HG03469 (cell line): ENCODE measurements around the gene ACAP3.

Source experiments
- ATAC-seq: cut with Tn5 transposase; IDR thresholded peaks from one replicate; pipeline ENCODE4 v1.9.1; 2021; ENCODE audit warnings: mild to moderate bottlenecking, moderate library complexity, moderate number of reproducible peaks; ENCODE audit not compliant: unreplicated experiment

The ACAP3 gene

DNA sequence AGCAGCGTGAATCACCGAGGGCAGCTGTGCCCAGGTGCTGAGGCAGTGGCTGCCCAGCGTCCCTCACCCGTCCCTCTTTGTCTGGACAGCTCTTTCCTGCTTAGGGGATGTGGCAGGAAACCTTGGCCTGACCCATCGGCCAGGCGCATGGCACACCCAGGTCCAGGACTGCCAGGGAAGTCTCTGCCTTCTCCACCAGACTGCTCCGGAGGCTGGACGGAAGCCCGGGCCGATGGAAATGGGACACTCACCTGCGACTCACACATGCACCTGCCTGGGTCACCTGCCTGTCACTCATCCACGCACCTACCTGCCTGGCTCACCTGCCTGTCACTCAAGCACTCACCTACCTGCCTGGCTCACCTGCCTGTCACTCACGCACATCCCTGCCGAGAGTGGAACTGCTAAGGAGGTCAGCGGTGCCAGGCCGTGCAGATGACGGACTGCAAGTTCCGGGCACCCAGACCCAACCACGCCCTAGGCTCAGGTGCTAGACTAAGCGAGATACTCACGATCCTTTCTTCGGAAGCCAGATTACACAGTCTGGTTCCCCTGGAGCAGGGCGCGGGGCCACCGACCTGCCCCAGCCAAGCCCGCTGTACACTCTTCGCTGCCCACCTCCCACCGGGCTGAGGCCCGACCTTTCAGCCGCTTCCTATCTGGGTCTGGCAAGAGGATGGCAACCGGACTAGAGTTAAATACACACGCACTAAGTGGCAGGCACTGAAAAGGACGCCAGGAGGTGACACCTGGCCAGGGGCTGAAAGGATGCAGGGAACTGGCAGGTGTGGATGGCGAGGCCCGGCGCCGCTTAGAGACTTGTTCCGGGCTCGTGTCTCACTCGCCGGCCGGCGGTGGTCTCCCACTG lies 35.2 kb downstream of the ACAP3 start:
- no peak for ATAC-seq

GRCh38 chr1:1270813-1271212 lies 36.9 kb downstream of the ACAP3 start:
- no peak for ATAC-seq

DNA sequence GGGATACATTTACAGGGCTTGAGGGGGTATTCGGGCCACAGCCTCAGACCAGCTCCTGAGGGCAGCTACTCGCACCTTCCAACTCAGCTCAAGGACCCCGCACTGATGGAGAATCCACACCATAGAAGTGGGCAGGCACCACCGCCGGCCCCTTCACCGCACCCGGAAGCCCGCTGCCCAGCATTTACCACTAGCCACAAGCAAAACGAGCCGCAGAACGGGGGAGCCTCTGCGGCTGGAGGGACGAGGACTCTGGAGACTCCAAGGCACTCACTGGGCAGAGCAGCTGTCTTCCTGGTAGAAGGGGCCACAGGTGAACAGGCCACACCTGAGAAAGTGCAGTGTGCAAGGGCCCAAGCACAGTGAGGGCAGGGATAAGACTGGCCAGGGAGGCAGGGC lies 39.4 kb downstream of the ACAP3 start:
- ATAC-seq, result no peak

DNA sequence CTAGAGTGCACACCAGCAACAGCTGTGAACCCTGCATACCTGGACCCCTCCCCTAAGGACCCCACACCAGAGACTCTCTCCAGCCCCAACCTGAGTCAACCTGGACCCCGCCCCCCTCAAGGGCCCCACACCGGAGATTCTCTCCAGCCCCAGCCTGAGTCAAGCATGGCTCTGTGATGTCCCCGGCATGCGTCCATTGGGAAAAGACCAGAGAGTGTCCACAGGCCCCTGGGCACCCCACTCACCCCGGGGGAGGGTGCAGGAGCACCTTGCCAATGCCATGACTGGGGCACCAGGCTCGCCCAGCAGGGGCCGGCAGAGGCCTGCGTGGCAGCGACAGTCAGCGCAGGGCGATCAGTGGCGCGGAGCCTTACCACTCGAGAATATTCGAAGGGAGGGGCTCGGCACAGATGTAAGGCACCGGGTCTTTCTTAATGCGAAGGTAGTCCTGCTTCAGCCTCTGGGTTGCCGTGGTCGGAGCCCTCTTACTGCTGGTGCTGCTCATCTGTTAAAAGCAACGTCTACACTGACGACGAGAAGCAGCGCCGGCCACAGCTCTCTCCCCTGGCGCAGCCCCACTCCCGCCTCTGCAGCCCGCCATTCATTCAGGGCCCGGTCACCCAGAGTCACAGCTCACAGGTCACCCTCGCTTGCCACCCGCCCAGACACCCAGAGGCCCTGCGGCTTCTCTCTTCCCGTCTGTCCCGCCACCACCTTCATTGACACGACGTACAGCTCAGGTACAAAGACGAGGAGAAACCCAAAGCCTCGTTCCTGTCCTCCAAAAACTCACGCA lies 40.0 kb downstream of the ACAP3 start:
- ATAC-seq, result no peak

DNA sequence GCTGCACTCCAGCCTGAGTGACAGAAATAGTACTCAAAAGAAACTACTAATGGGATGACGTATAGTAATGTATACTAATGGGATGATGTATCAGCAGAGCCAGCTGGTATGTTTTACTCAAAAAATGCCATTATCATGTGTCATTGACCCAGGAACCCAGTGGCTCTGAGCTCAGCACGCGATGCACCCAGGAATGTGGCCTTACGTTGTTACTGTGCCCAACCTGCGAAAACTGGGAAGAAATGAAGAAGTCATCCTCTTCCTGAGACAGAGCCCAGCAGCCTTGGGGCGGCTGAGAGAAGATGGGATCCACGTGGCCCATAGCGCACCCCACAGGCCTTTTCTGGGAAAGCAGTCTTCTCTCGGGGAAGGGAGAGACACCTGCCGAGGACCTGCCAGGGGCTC lies 42.9 kb downstream of the ACAP3 start:
- no peak for ATAC-seq

DNA sequence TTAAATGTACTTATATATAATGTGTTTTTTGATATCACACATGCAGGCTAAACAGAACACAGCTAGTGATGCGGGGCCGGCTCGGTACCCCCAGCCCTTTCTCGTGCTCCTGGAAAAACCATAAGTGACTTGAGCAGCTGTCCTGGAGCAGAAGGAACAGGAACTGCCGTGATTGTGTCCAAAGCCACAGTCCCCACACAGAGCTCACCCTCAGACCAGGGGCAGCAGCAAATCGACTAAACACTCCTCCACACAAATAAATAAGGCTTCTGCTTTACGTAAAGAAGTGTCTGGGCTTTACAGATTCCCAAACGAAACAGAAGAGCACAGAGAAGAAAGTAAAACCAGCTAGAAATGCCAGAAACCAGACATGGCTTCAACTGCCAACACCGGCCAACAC lies 43.7 kb downstream of the ACAP3 start:
- ATAC-seq, result no peak

- no peak for ATAC-seq
These were observed 45.0 kb downstream of the ACAP3 start for GRCh38 chr1:1262758-1263157.

DNA sequence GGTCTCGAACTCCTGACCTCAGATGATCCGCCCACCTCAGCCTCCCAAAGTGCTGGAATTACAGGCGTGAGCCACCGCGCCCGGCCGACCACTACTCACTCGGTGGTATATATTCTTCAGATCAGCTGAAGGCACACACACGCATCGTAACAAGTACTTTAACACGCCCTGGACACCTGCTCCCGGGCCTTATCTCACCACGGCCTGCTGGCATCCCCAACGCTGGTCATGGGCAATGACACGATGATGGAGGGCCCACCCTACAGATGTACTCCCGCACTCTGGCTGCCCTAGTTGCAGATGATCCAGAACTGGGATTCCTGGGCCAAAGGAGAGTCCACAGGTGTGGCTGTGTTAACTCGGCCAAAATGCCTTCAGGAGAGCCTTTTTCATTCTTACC lies 45.7 kb downstream of the ACAP3 start:
- ATAC-seq, result no peak

DNA sequence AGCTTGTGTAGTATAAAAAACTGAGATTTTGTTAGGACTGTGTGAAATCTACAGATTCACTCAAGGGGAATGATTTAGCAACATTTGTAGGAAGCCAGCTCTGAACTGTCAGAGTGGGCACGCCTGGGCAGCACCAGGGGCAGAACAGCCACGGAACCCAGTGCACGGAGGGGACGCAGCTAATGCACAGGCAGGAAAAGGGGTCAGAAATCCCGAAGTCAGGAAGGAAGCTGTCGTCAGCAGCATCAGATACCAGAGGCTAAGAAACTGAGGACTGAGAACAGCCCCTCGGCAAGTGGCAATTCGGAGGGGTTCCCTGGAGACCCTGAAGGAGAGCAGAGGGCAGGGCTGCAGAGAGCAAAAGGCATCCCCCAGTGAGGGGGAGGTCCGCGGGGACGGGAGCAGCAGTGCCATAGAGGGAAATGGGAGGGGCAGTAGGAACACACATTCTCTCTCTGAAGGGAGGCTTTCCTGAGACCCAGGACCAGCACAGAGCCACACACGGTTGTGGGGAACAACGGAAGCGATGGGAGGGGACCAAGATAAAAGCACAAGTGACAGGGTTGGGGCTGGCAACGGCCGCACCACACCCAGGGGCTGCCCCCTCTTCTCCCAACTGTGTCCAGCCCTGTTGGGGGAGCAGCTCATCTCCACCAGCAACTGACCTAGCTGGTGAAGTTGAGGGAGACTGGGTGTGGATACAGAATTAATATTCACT lies 46.7 kb downstream of the ACAP3 start:
- ATAC-seq, result no peak

DNA sequence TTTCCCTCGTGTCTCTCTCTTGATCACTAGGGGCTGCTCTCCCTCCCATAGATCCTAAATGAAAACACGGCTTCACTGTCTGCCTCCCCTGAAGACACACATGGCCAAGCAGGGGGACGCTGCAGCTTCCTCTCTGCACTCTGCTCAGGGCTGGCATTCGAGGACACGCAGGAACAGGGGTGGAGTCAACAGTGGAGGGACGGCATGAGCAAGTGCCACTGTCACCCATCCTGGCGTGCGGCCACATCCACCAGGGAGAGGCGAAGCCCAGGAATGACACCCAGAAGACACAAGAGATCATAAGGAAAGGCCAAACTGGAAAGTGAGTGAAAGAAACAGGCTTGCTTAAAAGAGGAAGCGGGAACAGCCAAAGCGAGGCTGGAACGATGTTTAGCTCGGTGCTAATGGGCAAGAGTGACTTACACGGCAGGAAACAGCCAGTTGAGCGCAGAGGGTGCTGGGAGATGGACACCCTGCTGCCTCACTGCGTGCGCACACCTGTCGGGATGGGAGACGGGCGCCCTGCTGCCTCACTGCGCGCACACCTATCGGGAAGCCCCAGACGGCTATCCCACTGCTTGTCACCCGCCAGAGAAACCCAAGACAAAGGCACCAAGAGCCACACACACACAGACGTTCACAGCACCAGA lies 47.7 kb downstream of the ACAP3 start:
- no peak for ATAC-seq

DNA sequence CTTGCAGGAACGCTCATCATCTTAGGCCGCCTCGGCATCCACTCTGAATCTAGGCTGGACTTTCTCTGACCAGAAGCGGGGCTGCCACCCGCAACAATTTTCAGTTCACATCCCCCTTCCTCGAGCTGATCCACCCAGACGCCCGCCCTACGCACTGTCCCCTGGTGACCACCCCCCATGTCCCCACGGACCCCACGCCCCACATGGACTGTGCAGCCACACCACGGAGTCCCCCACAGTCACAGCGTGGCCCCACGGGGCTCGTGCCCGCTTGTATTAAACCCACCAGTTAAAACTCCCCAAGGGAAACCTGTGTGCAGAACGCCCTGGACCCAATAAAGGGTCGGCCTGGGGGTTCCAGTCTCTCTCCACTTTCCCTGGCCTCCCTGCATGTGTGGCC lies 48.2 kb downstream of the ACAP3 start:
- ATAC-seq, result no peak

DNA sequence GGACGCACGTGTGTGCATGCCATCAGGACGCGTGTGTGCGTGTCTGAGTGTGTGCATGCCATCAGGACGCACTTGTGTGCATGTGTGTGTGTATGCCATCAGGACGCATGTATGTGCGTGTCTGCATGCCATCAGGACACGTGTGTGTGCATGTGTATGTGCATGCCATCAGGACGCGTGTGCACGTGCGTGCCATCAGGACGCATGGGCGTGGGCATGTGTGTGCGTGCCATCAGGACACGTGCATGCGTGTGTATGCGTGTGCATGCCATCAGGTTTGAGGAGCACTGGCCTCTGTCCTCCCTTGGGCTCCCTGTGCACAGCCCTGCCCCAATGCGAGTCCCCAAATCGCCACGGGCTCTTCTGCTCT lies 48.6 kb downstream of the ACAP3 start:
- no peak for ATAC-seq

GRCh38 chr1:1256956-1257871 lies 50.5 kb downstream of the ACAP3 start:
- no peak for ATAC-seq

DNA sequence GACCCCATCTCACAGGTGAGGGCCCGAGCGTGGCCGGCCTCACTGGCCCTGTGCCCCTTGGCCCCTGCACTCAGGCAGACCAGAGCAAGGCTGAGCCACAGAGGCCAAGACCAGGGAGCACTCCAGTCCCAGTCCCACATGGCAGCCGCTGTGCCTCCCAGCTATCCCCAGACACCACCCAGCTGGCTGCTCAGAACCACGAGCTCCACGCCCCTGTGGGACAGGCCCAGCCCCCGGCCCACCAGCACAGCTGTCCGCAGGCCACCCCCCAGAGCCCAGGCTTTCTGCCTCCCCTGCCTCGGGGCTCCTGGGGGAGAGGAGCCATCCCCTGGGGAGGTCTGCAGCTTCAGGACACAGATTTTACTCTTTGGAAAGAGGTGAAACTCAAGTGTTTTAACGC lies 52.1 kb downstream of the ACAP3 start:
- ATAC-seq, result no peak

- ATAC-seq, result no peak
These were observed 52.7 kb downstream of the ACAP3 start for GRCh38 chr1:1255078-1255477.

- no peak for ATAC-seq
These were observed 53.1 kb downstream of the ACAP3 start for GRCh38 chr1:1254667-1254998.

- ATAC-seq, result no peak
These were observed 53.6 kb downstream of the ACAP3 start for GRCh38 chr1:1253972-1254666.

- no peak for ATAC-seq
These were observed 54.4 kb downstream of the ACAP3 start for GRCh38 chr1:1253314-1253713.

DNA sequence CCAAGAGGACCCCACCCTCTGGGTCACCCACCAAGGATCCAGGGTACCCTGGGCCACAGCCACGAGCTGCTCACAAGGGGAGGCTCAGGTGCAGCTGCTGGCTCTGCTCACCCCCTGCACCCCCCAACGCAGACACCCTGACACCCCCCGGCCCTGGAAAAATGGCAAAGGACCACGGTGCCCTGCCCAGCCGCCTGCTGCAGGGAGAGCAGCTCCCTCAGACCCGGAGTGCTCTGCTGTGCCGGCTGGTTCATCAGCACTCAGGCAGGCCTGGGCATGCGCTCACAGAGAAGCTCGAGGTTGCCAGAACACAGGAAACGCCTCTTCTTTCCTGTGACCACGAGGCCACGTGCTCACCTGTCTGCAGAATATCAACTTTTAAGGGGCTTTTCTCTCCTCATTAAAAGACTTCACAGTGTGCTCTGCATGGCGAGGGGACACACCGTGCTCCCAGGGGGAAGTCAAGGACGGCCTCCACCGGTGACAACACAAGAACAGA lies 56.9 kb downstream of the ACAP3 start:
- ATAC-seq, result no peak
